ENCODE results near the gene TUBA8.
"Not testable (repeated sequence)": the region's sequence is repeated elsewhere in the genome, so short reads cannot be mapped to it uniquely, and the experiment has no call there.

The TUBA8 gene

GRCh38 chr22:18077639-18078328 lies 32.8 kb upstream of the TUBA8 start, which contains the start of gene PEX26:
Gene PEX26 (plus strand): TSS chr22:18077990. CDS start chr22:18078377, 387 bp downstream.
- peak; percentile 91 for DNase-seq

- DNase-seq = no peak
Measured at GRCh38 chr22:18078329-18079041, 32.1 kb upstream of the TUBA8 start.

GRCh38 chr22:18079706-18080233 lies 30.8 kb upstream of the TUBA8 start:
- DNase-seq = no peak

GRCh38 chr22:18081416-18081815 lies 29.2 kb upstream of the TUBA8 start:
- no peak for DNase-seq

- DNase-seq = no peak
Measured at GRCh38 chr22:18082467-18082866, 28.1 kb upstream of the TUBA8 start.

GRCh38 chr22:18083406-18083805 lies 27.2 kb upstream of the TUBA8 start:
- DNase-seq = no peak

GRCh38 chr22:18085188-18085587 lies 25.4 kb upstream of the TUBA8 start:
- no peak for DNase-seq

- no peak for DNase-seq
Measured at GRCh38 chr22:18087350-18087855, 23.2 kb upstream of the TUBA8 start.

GRCh38 chr22:18088825-18089568 lies 21.6 kb upstream of the TUBA8 start:
- DNase-seq = no peak

GRCh38 chr22:18090286-18090685 lies 20.3 kb upstream of the TUBA8 start:
- no peak for DNase-seq

- DNase-seq = no peak
Measured at GRCh38 chr22:18091478-18091877, 19.1 kb upstream of the TUBA8 start.

- no peak for DNase-seq
Measured at GRCh38 chr22:18091916-18092526, 18.6 kb upstream of the TUBA8 start.

GRCh38 chr22:18093661-18094060 lies 16.9 kb upstream of the TUBA8 start:
- DNase-seq = no peak

GRCh38 chr22:18095101-18095805 lies 15.4 kb upstream of the TUBA8 start:
- no peak for DNase-seq

GRCh38 chr22:18096823-18097222 lies 13.8 kb upstream of the TUBA8 start:
- DNase-seq = no peak

- no peak for DNase-seq
Measured at GRCh38 chr22:18100781-18101180, 9.8 kb upstream of the TUBA8 start.

GRCh38 chr22:18101536-18101935 lies 9.1 kb upstream of the TUBA8 start:
- DNase-seq = no peak

GRCh38 chr22:18103527-18104269 lies 6.9 kb upstream of the TUBA8 start:
- no peak for DNase-seq

GRCh38 chr22:18104566-18104965 lies 6.0 kb upstream of the TUBA8 start:
- no peak for DNase-seq

- not testable (repeated sequence) for DNase-seq
Measured at GRCh38 chr22:18105981-18106380, 4.6 kb upstream of the TUBA8 start.
